Cardiac septum (tissue), 1 donor: ENCODE measurements around the gene ABRACL. TPM values are rescaled to one million over a fixed set of nuclear protein-coding genes. Genes with fewer than 3 reads are reported as not detected.

Experiments used
- total RNA-seq: library from RNA; stranded (reverse); fragmentation: NEBNext Ultra II Directional; extraction: Animal tissue kit (Norgen Biotek cat#: 25700); gene quantifications from one replicate; pipeline ENCODE4 v1.2.1, GENCODE V29; 2021
- donor health status: DM: no; HTN: no; CAD: no.

The ABRACL gene
- total RNA-seq, 1 donor from 2014 or later, result 5.7 TPM

Other genes starting within 250 kb of the ABRACL start
- 10.5 TPM for gene ECT2L, start 232.7 kb upstream of the ABRACL start, total RNA-seq
- gene REPS1, start 40.5 kb upstream of the ABRACL start, total RNA-seq, result 43.0 TPM
- 51.0 TPM for gene HECA, start 106.3 kb downstream of the ABRACL start, total RNA-seq